Liver (tissue), 9 donors: ENCODE data around the gene BRCA2. TPM values are rescaled to one million over a fixed set of nuclear protein-coding genes. Genes with fewer than 3 reads are reported as not detected.
A peak's percentile ranks its signal among the peaks of the same experiment; 100 is the strongest.

ENCODE experiments used
- DNase-seq: peaks from one replicate; pipeline ENCODE4 v3.0.0-alpha.2; 2017; ENCODE audit warnings: low spot score
- H3K27ac ChIP-seq, 2 donors: one replicate each; pipeline ENCODE4 v1.7.0; 2013; ENCODE audit warnings: inconsistent platforms in 2 of 2, low read length in 2 of 2, control low read depth in 1 of 2, low read depth in 1 of 2, mild to moderate bottlenecking in 1 of 2
- H3K27me3 ChIP-seq, 4 donors: one replicate each; pipeline versions ENCODE4 v1.6.1 to v1.7.0; 2013; ENCODE audit warnings: low read length in 3 of 4, inconsistent platforms in 1 of 4, mild to moderate bottlenecking in 1 of 4, moderate library complexity in 1 of 4; ENCODE audit not compliant: control insufficient read depth in 4 of 4, insufficient read depth in 4 of 4
- H3K36me3 ChIP-seq, 4 donors: one replicate each; pipeline versions ENCODE4 v1.6.1 to v1.7.0; 2013; ENCODE audit warnings: low read length in 3 of 4, mild to moderate bottlenecking in 3 of 4, low read depth in 1 of 4, moderate library complexity in 1 of 4; ENCODE audit not compliant: control insufficient read depth in 4 of 4, insufficient read depth in 3 of 4
- H3K4me1 ChIP-seq, 4 donors: one replicate each; pipeline versions ENCODE4 v1.6.1 to v1.7.0; 2013; ENCODE audit warnings: low read length in 3 of 4, mild to moderate bottlenecking in 3 of 4, moderate library complexity in 1 of 4; ENCODE audit not compliant: control insufficient read depth in 4 of 4, insufficient read depth in 4 of 4
- H3K4me3 ChIP-seq, 3 donors: one replicate each; pipeline versions ENCODE4 v1.6.1 to v1.7.0; 2013; ENCODE audit warnings: low read length in 3 of 3, control low read depth in 1 of 3, low read depth in 1 of 3, mild to moderate bottlenecking in 1 of 3
- H3K9ac ChIP-seq, 2 donors: one replicate each; pipeline ENCODE4 v1.7.0; 2013; ENCODE audit warnings: low read length in 2 of 2, mild to moderate bottlenecking in 2 of 2, moderate library complexity in 2 of 2, control low read depth in 1 of 2, low read depth in 1 of 2
- H3K9me3 ChIP-seq, 4 donors: one replicate each; pipeline versions ENCODE4 v1.6.1 to v1.7.0; 2013; ENCODE audit warnings: low read length in 3 of 4; ENCODE audit not compliant: control insufficient read depth in 4 of 4
- ATF3 ChIP-seq: IDR thresholded peaks from 2 replicates; pipeline ENCODE4 v1.6.1; 2016; ENCODE audit warnings: antibody characterized with exemption
- CTCF ChIP-seq: fragments of 150-350 bp; IDR thresholded peaks from 2 replicates; pipeline ENCODE4 v1.5.1; 2017; ENCODE audit warnings: improper control_type of control experiment, low read depth, low read length; ENCODE audit not compliant: missing input control
- EGR1 ChIP-seq, 2 donors: IDR thresholded peaks; 2 replicates each; pipeline ENCODE4 v1.6.1; 2016 to 2018; ENCODE audit warnings: antibody characterized with exemption in 2 of 2, low read depth in 2 of 2
- FOXA1 ChIP-seq: IDR thresholded peaks from 2 replicates; pipeline ENCODE4 v1.6.1; 2016; ENCODE audit warnings: antibody characterized with exemption
- FOXA2 ChIP-seq: IDR thresholded peaks from 2 replicates; pipeline ENCODE4 v1.6.1; 2016; ENCODE audit warnings: antibody characterized with exemption
- GABPA ChIP-seq, 2 donors: IDR thresholded peaks in 1 of 2; conservative IDR thresholded peaks in 1 of 2; 2 replicates each; pipeline ENCODE4 v1.6.1; 2016; ENCODE audit warnings: antibody characterized with exemption in 2 of 2, mild to moderate bottlenecking in 1 of 2, moderate library complexity in 1 of 2
- HNF4A ChIP-seq, 2 donors: conservative IDR thresholded peaks; 2 replicates each; pipeline ENCODE4 v1.6.1; 2016; ENCODE audit warnings: antibody characterized with exemption in 2 of 2, mild to moderate bottlenecking in 2 of 2
- HNF4G ChIP-seq: IDR thresholded peaks from 2 replicates; pipeline ENCODE4 v1.6.1; 2016; ENCODE audit warnings: antibody characterized with exemption
- JUND ChIP-seq, 2 donors: IDR thresholded peaks; 2 replicates each; pipeline ENCODE4 v1.6.1; 2016; ENCODE audit warnings: antibody characterized with exemption in 2 of 2
- MAX ChIP-seq: IDR thresholded peaks from 2 replicates; pipeline ENCODE4 v1.6.1; 2016; ENCODE audit warnings: antibody characterized with exemption
- NR2F2 ChIP-seq: IDR thresholded peaks from 2 replicates; pipeline ENCODE4 v1.6.1; 2016; ENCODE audit warnings: antibody characterized with exemption
- RAD21 ChIP-seq, 2 donors: IDR thresholded peaks; 2 replicates each; pipeline ENCODE4 v1.6.1; 2016; ENCODE audit warnings: antibody characterized with exemption in 2 of 2, mild to moderate bottlenecking in 2 of 2
- REST ChIP-seq: IDR thresholded peaks from 2 replicates; pipeline ENCODE4 v1.6.1; 2016; ENCODE audit warnings: antibody characterized with exemption, mild to moderate bottlenecking
- RXRA ChIP-seq, 2 donors: IDR thresholded peaks; 2 replicates each; pipeline ENCODE4 v1.6.1; 2017 to 2018; ENCODE audit warnings: antibody characterized with exemption in 2 of 2, mild to moderate bottlenecking in 1 of 2
- SP1 ChIP-seq: IDR thresholded peaks from 2 replicates; pipeline ENCODE4 v1.6.1; 2018; ENCODE audit warnings: antibody characterized with exemption, mild to moderate bottlenecking
- TAF1 ChIP-seq: conservative IDR thresholded peaks from 2 replicates; pipeline ENCODE4 v1.6.1; 2016; ENCODE audit warnings: antibody characterized with exemption, mild to moderate bottlenecking
- YY1 ChIP-seq: IDR thresholded peaks from 2 replicates; pipeline ENCODE4 v1.6.1; 2016; ENCODE audit warnings: antibody characterized with exemption, mild to moderate bottlenecking
- ZBTB33 ChIP-seq: IDR thresholded peaks from 2 replicates; pipeline ENCODE4 v1.6.1; 2016; ENCODE audit warnings: antibody characterized with exemption
- WGBS: extraction: QIAGEN DNeasy Blood & Tissue Kit; methylation state at CpG from one replicate; pipeline ENCODE4 v1.1.7; 2013; 5-methylcytosine and 5-hydroxymethylcytosine counted together
- polyA plus RNA-seq, 2 donors: library from polyadenylated mRNA; stranded (reverse) in 1 of 2; unstranded in 1 of 2; fragments of 200-250 nt in 1 of 2; fragments of >200 nt in 1 of 2; fragmentation: Nextera tagmentation in 1 of 2; extraction: Ambion mirVana in 1 of 2; gene quantifications; one replicate each; pipeline versions ENCODE4 v1.2.1 to v1.2.3, GENCODE V29; 2013 to 2015
- total RNA-seq, 2 donors: library from RNA; depleted of rRNA; stranded (reverse); fragments of >200 nt; gene quantifications; one replicate each; pipeline ENCODE4 v1.2.3, GENCODE V29; 2014
- donor health status: healthy.
- donor health status: healthy.
- donor health status: healthy.
- donor health status: healthy.
- donor health status: healthy.

Gene BRCA2
- total and polyA plus RNA-seq, 4 donors, result 0.39 to 10.8 (median 0.86) TPM

- Histone ChIP-seq H3K4me1 (peaks cover 0 to 18% (median 8%) of the 10 kb centered on the region in 4 donors), H3K9ac (no peak overlapping the region), H3K4me3 (no peak overlapping the region), H3K9me3 (no peaks in the 10 kb centered on the region), H3K36me3 (no peaks in the 10 kb centered on the region), H3K27me3 (no peaks in the 10 kb centered on the region), H3K27ac (peak overlapping the region; percentile 51 to 64)
- no peak for TF ChIP-seq TAF1
- TF ChIP-seq REST, result no peak
- peak; percentile 25 for TF ChIP-seq YY1
- peak; percentile 17 to 29 for TF ChIP-seq JUND (IDR thresholded peaks at IDR 0.05)
- no peak for TF ChIP-seq EGR1 (IDR thresholded peaks at IDR 0.05; ENCODE audit: low read depth in 2 of 2)
- peak; percentile 88 to 93 for TF ChIP-seq HNF4A (conservative IDR thresholded peaks at IDR 0.05)
- peak; percentile 46 for TF ChIP-seq ATF3
- peak; percentile 73 for TF ChIP-seq SP1
- no peak for TF ChIP-seq NR2F2
- peak; percentile 18 for TF ChIP-seq MAX
- TF ChIP-seq RXRA (IDR thresholded peaks at IDR 0.05), result peak; percentile 25 to 44
- no peak for TF ChIP-seq FOXA2
- TF ChIP-seq FOXA1, result no peak
- peak; percentile 81 for TF ChIP-seq HNF4G
- no peak for TF ChIP-seq GABPA (IDR thresholded peaks at IDR 0.05 in 1 of 2, conservative IDR thresholded peaks at IDR 0.05 in 1 of 2)
- TF ChIP-seq RAD21 (IDR thresholded peaks at IDR 0.05), result peak in 1 of 2 donors; percentile 31
- DNase-seq, result no peak
- WGBS, result 34% methylated on average over 3 of the region's 3 CpGs
Observed at GRCh38 chr13:32446220-32446619, 130.9 kb downstream of the BRCA2 start.

- WGBS, result 41% methylated on average over 2 of the region's 2 CpGs
- no peak for TF ChIP-seq JUND (IDR thresholded peaks at IDR 0.05)
- TF ChIP-seq YY1, result no peak
- no peak for TF ChIP-seq SP1
- TF ChIP-seq GABPA (IDR thresholded peaks at IDR 0.05 in 1 of 2, conservative IDR thresholded peaks at IDR 0.05 in 1 of 2), result no peak
- TF ChIP-seq TAF1, result no peak
- no peak for TF ChIP-seq HNF4G
- TF ChIP-seq ATF3, result no peak
- no peak for TF ChIP-seq CTCF
- no peak for TF ChIP-seq HNF4A (conservative IDR thresholded peaks at IDR 0.05)
- no peak for TF ChIP-seq ZBTB33
- TF ChIP-seq FOXA1, result no peak
- TF ChIP-seq EGR1 (IDR thresholded peaks at IDR 0.05; ENCODE audit: low read depth in 2 of 2), result no peak
- no peak for TF ChIP-seq RAD21 (IDR thresholded peaks at IDR 0.05)
Observed at GRCh38 chr13:32446773-32447465, 131.6 kb downstream of the BRCA2 start.

More at GRCh38 chr13:32446773-32447465, 131.6 kb downstream of the BRCA2 start:
- Histone ChIP-seq H3K9me3 (no peaks in the 10 kb centered on the region), H3K27ac (peak overlapping the region; percentile 51 to 64), H3K9ac (no peak overlapping the region), H3K4me1 (peaks cover 0 to 18% (median 8%) of the 10 kb centered on the region in 4 donors), H3K36me3 (no peaks in the 10 kb centered on the region), H3K4me3 (no peak overlapping the region), H3K27me3 (no peaks in the 10 kb centered on the region)
- no peak for DNase-seq
